Stomach (tissue), 4 donors: ENCODE results near the gene TBX21.

Experiments
- CTCF ChIP-seq, 7 experiments: fragments of 450-650 bp in 4 of 7; fragments of 200-600 bp in 3 of 7; sonication (generic) in 3 of 7; IDR thresholded peaks; one replicate each; pipeline ENCODE4 v1.5.1; 2016 to 2019; ENCODE audit warnings: antibody characterized with exemption in 7 of 7, control low read depth in 2 of 7, mild to moderate bottlenecking in 1 of 7
- POLR2AphosphoS5 ChIP-seq, 3 donors: sonication (generic); formaldehyde crosslinking; IDR thresholded peaks; one replicate each; pipeline ENCODE4 v1.6.1; 2016; ENCODE audit warnings: antibody characterized with exemption in 3 of 3

GRCh38 chr17:47774987-47775580 is 42.0 kb downstream of the TBX21 start:
- TF ChIP-seq POLR2AphosphoS5 (IDR thresholded peaks at IDR 0.05) (no peak), CTCF (IDR thresholded peaks at IDR 0.05) (no peak)
